ENCODE data around the gene CGREF1. TPM values are rescaled to one million over a fixed set of nuclear protein-coding genes. Genes with fewer than 3 reads are reported as not detected.

The CGREF1 gene
- total RNA-seq, 1 experiment from 2014 or later: 2.1 TPM

- no peak overlapping the region for H4K5ac ChIP-seq (ENCODE audit: insufficient read length, low read depth, low read length)
Observed at GRCh38 chr2:27086090-27086723, 32.7 kb downstream of the CGREF1 start.

More at GRCh38 chr2:27086090-27086723, 32.7 kb downstream of the CGREF1 start:
- Histone ChIP-seq H3K9ac (ENCODE audit: extremely low read depth, insufficient read length, low read length) (peak overlapping the region; percentile 61), H2BK12ac (ENCODE audit: insufficient read length, low read depth, low read length) (no peak overlapping the region), H2BK5ac (ENCODE audit: insufficient read length, low read length) (no peak overlapping the region), H3K23me2 (ENCODE audit: insufficient read length, low read depth, low read length, poor library complexity, severe bottlenecking) (peaks cover 13% of the 10 kb centered on the region), H2BK15ac (ENCODE audit: low read depth, low read length) (no peak overlapping the region), H3K27me3 (ENCODE audit: insufficient read depth, low read length) (no peaks in the 10 kb centered on the region), H3K79me2 (ENCODE audit: insufficient read depth, low read length) (no peaks in the 10 kb centered on the region), H3K56ac (ENCODE audit: insufficient read length, low read depth, low read length) (no peak overlapping the region), H3K4me1 (ENCODE audit: insufficient read depth, low read length) (no peaks in the 10 kb centered on the region), H3T11ph (ENCODE audit: low read length) (no peak overlapping the region), H4K91ac (ENCODE audit: insufficient read length, low read depth, low read length) (no peak overlapping the region), H3K27ac (ENCODE audit: insufficient read length, low read depth, low read length) (no peak overlapping the region), H2BK120ac (ENCODE audit: low read depth, low read length, poor library complexity, severe bottlenecking) (no peak overlapping the region), H2AK5ac (ENCODE audit: insufficient read length, low read length) (no peak overlapping the region), H3K4ac (ENCODE audit: low read depth, low read length) (no peak overlapping the region), H2BK20ac (ENCODE audit: low read depth, low read length, poor library complexity, severe bottlenecking) (no peak overlapping the region), H4K20me1 (ENCODE audit: control insufficient read depth, insufficient read depth, insufficient read length) (no peaks in the 10 kb centered on the region), H3K18ac (ENCODE audit: insufficient read length, low read depth, low read length) (peak overlapping the region; percentile 46), H3K4me2 (ENCODE audit: insufficient read depth, insufficient read length, low read length) (peak overlapping the region; percentile 86), H4K8ac (replicated peaks; ENCODE audit: insufficient read length, low read depth, low read length) (no peak overlapping the region), H2AFZ (ENCODE audit: low read length) (no peak overlapping the region), H3K79me1 (ENCODE audit: insufficient read depth, low read depth, low read length, poor library complexity, severe bottlenecking) (no peaks in the 10 kb centered on the region), H3K9me3 (ENCODE audit: control insufficient read depth, low read depth, low read length) (no peaks in the 10 kb centered on the region), H3K23ac (ENCODE audit: insufficient read length, low read depth, low read length) (no peak overlapping the region), H3K14ac (ENCODE audit: insufficient read depth, low read length) (peak overlapping the region; percentile 32; the same call in 1 of the 2 replicates)
- H3K4me3 Mint-ChIP-seq: peak overlapping the region; percentile 75 to 83
- H3K4me1 Mint-ChIP-seq: peaks cover 20 to 30% of the 10 kb centered on the region in 2 experiments
- TF ChIP-seq CTCF (conservative IDR thresholded peaks at IDR 0.05): peak; percentile 89
- no peak overlapping the region for H3K27ac Mint-ChIP-seq
- DNase-seq: peak; percentile 96
- no peaks in the 10 kb centered on the region; a peak in 1 of 7 replicates for H3K36me3 Mint-ChIP-seq (ENCODE audit: insufficient read depth in 1 of 3, low read depth in 3 of 3)
- WGBS (ENCODE audit: extremely low coverage, insufficient read length, low lambda C conversion rate): no CpG with 5 or more reads among the region's 81 CpGs
- peaks cover 20% of the 10 kb centered on the region for H3K27me3 Mint-ChIP-seq (ENCODE audit: low read depth)
- no peaks in the 10 kb centered on the region for H3K9me3 Mint-ChIP-seq

Measured in H9 (cell line).